H1 (cell line): ENCODE results near the gene FRRS1L. TPM values are rescaled to one million over a fixed set of nuclear protein-coding genes. Genes with fewer than 3 reads are reported as not detected.

Source experiments
- HDAC6 ChIP-seq: IDR thresholded peaks from one replicate; pipeline ENCODE4 v1.7.1; 2012; ENCODE audit warnings: low read depth, mild to moderate bottlenecking, inconsistent platforms, low read length, moderate library complexity
- SUZ12 ChIP-seq: fragments of 200-600 bp; sonication (generic); IDR thresholded peaks from 2 replicates; pipeline ENCODE4 v1.6.1; 2012; ENCODE audit warnings: mild to moderate bottlenecking, inconsistent platforms, low read length, moderate library complexity, mixed read lengths
- polyA plus RNA-seq, 7 experiments: library from polyadenylated mRNA; depleted of rRNA in 3 of 7; stranded (reverse) in 5 of 7; unstranded in 2 of 7; fragments of >200 nt in 5 of 7; fragments of 200-250 nt in 2 of 7; gene quantifications; 1 replicate in 5 of 7; 2 replicates in 1 of 7; 4 replicates in 1 of 7; pipeline versions ENCODE4 v1.2.1 to v1.2.3, GENCODE V29; 2011 to 2013; ENCODE audit warnings: missing spikeins in 2 of 7, mixed read lengths in 2 of 7
- total RNA-seq: library from RNA; stranded (reverse); fragmentation: NEBNext Ultra II Directional; extraction: Animal tissue kit (Norgen Biotek cat#: 25700); gene quantifications from 2 replicates; pipeline ENCODE4 v1.2.1, GENCODE V29; 2021

FRRS1L gene
- total and polyA plus RNA-seq, 2 of the 8 experiments (the other 6 are each of a cell fraction or from before 2014, with no cell fraction given) = 1.0 to 2.2 TPM

GRCh38 chr9:109212768-109213167, 45.7 kb upstream of the FRRS1L start (continued):
- TF ChIP-seq HDAC6 = no peak
- TF ChIP-seq SUZ12 = no peak
